ENCODE measurements around the gene CEBPA.

Gene CEBPA

GRCh38 chr19:33285441-33285927 lies 16.9 kb downstream of the CEBPA start:
- no peak overlapping the region for H3K4me3 ChIP-seq (ENCODE audit: low read depth, low read length)
- TF ChIP-seq, protein P1, sequence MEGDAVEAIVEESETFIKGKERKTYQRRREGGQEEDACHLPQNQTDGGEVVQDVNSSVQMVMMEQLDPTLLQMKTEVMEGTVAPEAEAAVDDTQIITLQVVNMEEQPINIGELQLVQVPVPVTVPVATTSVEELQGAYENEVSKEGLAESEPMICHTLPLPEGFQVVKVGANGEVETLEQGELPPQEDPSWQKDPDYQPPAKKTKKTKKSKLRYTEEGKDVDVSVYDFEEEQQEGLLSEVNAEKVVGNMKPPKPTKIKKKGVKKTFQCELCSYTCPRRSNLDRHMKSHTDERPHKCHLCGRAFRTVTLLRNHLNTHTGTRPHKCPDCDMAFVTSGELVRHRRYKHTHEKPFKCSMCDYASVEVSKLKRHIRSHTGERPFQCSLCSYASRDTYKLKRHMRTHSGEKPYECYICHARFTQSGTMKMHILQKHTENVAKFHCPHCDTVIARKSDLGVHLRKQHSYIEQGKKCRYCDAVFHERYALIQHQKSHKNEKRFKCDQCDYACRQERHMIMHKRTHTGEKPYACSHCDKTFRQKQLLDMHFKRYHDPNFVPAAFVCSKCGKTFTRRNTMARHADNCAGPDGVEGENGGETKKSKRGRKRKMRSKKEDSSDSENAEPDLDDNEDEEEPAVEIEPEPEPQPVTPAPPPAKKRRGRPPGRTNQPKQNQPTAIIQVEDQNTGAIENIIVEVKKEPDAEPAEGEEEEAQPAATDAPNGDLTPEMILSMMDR (conservative IDR thresholded peaks at IDR 0.05; ENCODE audit: low read depth, low read length): no peak

DNA sequence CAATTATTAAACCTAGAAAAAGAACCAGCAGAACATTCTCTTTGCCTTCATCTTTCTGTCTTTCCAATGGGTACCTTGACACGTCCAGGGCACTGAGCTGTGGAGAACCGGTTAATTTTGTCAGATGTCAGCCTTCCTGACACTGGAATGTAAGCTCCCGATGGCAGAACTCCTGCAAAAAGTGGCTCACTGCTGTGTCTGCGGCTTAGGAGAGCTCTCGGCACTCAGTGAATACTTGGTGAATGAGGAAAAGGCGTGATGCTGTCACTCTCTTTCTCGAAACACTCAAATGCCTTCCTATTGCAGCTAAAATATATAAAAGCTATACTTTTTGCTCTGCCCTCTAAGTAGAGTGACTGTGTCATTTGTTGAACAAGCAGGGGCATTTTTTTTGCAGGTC lies 17.6 kb downstream of the CEBPA start:
- TF ChIP-seq, protein P1 (conservative IDR thresholded peaks at IDR 0.05; ENCODE audit: low read depth, low read length): no peak
- DNase-seq (ENCODE audit: low read depth): no peak

More at GRCh38 chr19:33285441-33285927, 16.9 kb downstream of the CEBPA start:
- DNase-seq (ENCODE audit: low read depth): no peak

GRCh38 chr19:33284146-33284643 lies 18.1 kb downstream of the CEBPA start:
- DNase-seq (ENCODE audit: low read depth): no peak
- H3K4me3 ChIP-seq (ENCODE audit: low read depth, low read length): no peak overlapping the region
- TF ChIP-seq, protein P1 (conservative IDR thresholded peaks at IDR 0.05; ENCODE audit: low read depth, low read length): no peak

More for the DNA sequence above, 17.6 kb downstream of the CEBPA start:
- H3K4me3 ChIP-seq (ENCODE audit: low read depth, low read length): no peak overlapping the region

GRCh38 chr19:33283589-33283988 lies 18.7 kb downstream of the CEBPA start:
- DNase-seq (ENCODE audit: low read depth): no peak
- no peak overlapping the region for H3K4me3 ChIP-seq (ENCODE audit: low read depth, low read length)
- TF ChIP-seq, protein P1 (conservative IDR thresholded peaks at IDR 0.05; ENCODE audit: low read depth, low read length): no peak

DNA sequence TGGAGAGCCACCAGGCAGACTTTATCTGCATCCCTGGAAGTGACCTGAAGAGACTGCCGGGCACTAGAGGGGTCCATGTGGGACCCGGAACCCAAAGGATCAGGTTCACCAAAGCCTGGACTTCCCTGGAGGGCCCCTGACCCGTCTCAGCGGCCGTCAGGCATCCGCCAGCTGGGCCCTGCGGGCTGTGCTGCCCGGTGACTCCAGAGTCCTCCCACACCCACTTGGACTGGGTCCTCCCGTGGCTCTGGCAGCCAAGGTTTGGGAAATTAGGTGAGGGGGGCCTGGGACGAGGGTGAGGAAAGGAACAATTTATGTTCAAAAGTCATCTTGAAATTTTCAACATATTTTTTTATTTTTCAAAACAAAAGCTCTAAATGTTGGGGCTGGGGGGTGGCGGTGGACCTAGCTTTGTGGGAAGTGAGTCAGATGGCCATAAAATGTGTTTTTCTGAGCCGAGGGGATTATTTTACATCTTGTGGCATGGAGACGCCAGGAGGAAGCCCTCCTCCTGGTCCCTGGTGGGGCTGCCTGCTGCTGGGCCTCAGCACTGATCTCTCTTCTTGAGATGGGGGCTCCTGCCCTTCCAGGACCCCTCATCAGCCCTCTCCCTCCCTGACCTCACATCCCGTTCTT lies 20.2 kb downstream of the CEBPA start:
- no peak for DNase-seq (ENCODE audit: low read depth)
- TF ChIP-seq, protein P1 (conservative IDR thresholded peaks at IDR 0.05; ENCODE audit: low read depth, low read length): no peak
- H3K4me3 ChIP-seq (ENCODE audit: low read depth, low read length): no peak overlapping the region

DNA sequence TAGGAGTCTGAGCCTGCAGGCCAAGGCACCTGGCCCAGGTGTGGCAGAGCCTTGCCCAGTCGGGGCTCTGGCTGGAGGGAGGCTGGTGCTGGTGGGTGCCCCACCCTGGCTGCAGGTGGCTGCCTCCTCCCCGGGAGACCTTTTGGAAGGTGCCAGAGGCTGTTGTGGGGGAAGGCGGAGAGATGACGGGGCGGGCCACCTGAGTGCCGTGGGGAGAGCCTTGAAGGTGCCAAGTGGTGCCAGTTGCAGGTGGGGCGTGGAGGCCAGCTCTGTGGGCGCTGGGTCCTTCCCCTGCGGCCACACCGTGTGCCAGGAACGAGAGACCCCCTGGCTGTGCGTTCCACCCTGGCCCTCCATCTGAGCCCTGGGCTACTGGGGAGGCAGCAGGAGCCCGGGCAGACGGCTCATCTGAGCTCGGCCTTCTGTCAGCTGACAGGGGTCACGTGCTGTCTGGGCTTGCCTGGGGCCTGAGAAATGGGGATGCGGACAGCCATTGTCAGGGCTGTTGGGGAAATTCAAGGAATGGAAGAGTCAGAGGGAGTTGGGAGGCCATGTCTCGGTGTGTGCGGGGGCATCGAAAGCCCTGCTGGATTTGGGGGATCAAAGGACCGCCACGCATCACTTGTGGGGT lies 20.9 kb downstream of the CEBPA start:
- TF ChIP-seq, protein P1 (conservative IDR thresholded peaks at IDR 0.05; ENCODE audit: low read depth, low read length): no peak
- H3K4me3 ChIP-seq (ENCODE audit: low read depth, low read length): no peak overlapping the region
- no peak for DNase-seq (ENCODE audit: low read depth)
